K562 (cell line): ENCODE results near the gene ACSS2. TPM values are rescaled to one million over a fixed set of nuclear protein-coding genes. Genes with fewer than 3 reads are reported as not detected.

Experiments
- BDP1 ChIP-seq: IDR thresholded peaks from 3 replicates; pipeline ENCODE4 v1.6.1; 2011; ENCODE audit not compliant: insufficient read length, insufficient read depth
- CEBPB ChIP-seq: fragments of 450-650 bp; IDR thresholded peaks from 2 replicates; pipeline ENCODE4 v1.6.1; 2016; ENCODE audit warnings: missing genetic modification characterization, missing compliant biosample characterization
- CHD1 ChIP-seq: fragments of 200-600 bp; sonication (generic); IDR thresholded peaks from one replicate; pipeline ENCODE4 v1.6.1; 2012; ENCODE audit warnings: mild to moderate bottlenecking, moderate library complexity, low read length, inconsistent platforms
- EP300 ChIP-seq: IDR thresholded peaks from 2 replicates; pipeline ENCODE4 v1.6.1; 2012; ENCODE audit warnings: low read length, improper control_type of control experiment
- HMG20B ChIP-seq: fragments of 250-450 bp; sonication (Bioruptor Pico); IDR thresholded peaks from 2 replicates; pipeline ENCODE4 v1.5.0; 2021; ENCODE audit warnings: mild to moderate bottlenecking
- HNRNPL ChIP-seq: fragments of 200-400 bp; formaldehyde crosslinking; IDR thresholded peaks from 2 replicates; pipeline ENCODE4 v1.6.1; 2017; ENCODE audit warnings: low read depth, mild to moderate bottlenecking, low read length
- KLF6 ChIP-seq: fragments of 250-450 bp; sonication (Bioruptor Pico); IDR thresholded peaks from 2 replicates; pipeline ENCODE4 v1.4.0; 2020; ENCODE audit warnings: mild to moderate bottlenecking, moderate library complexity, borderline replicate concordance
- LARP7 ChIP-seq: fragments of 450-650 bp; IDR thresholded peaks from 2 replicates; pipeline ENCODE4 v1.6.1; 2016
- MEF2D ChIP-seq: conservative IDR thresholded peaks from 2 replicates; pipeline ENCODE4 v1.6.1; 2016; ENCODE audit warnings: low read depth, missing genetic modification characterization, missing compliant biosample characterization
- NCOA4 ChIP-seq: fragments of 450-650 bp; IDR thresholded peaks from 2 replicates; pipeline ENCODE4 v1.6.1; 2018; ENCODE audit warnings: mild to moderate bottlenecking; ENCODE audit not compliant: partially characterized antibody
- PPARD ChIP-seq: fragments of 250-450 bp; sonication (Bioruptor Pico); IDR thresholded peaks from 2 replicates; pipeline ENCODE4 v1.8.0; 2022; ENCODE audit warnings: inconsistent platforms, mild to moderate bottlenecking, moderate library complexity
- RFX7 ChIP-seq: fragments of 250-450 bp; sonication (Bioruptor Pico); IDR thresholded peaks from 2 replicates; pipeline ENCODE4 v1.5.1; 2021; ENCODE audit warnings: mild to moderate bottlenecking
- SIN3A ChIP-seq, 2 experiments: fragments of 150-350 bp in 1 of 2; IDR thresholded peaks; 2 replicates each; pipeline ENCODE4 v1.6.1; 2011 to 2016; ENCODE audit warnings: borderline replicate concordance in 2 of 2, low read depth in 2 of 2, low read length in 2 of 2, mild to moderate bottlenecking in 2 of 2, moderate library complexity in 2 of 2; ENCODE audit not compliant: control insufficient read depth in 1 of 2
- SLC30A9 ChIP-seq: fragments of 250-450 bp; sonication (Bioruptor Pico); IDR thresholded peaks from 2 replicates; pipeline ENCODE4 v1.8.0; 2022; ENCODE audit warnings: mild to moderate bottlenecking, moderate library complexity
- SMAD1 ChIP-seq: fragments of 150-350 bp; IDR thresholded peaks from 2 replicates; pipeline ENCODE4 v1.6.1; 2014; ENCODE audit warnings: low read length, low read depth; ENCODE audit not compliant: partially characterized antibody
- SMAD4 ChIP-seq: fragments of 250-450 bp; sonication (Bioruptor Pico); conservative IDR thresholded peaks from 2 replicates; pipeline ENCODE4 v1.8.0; 2021; ENCODE audit warnings: inconsistent platforms, mild to moderate bottlenecking, moderate library complexity
- STAT5A ChIP-seq: IDR thresholded peaks from 2 replicates; pipeline ENCODE4 v1.6.1; 2012; ENCODE audit warnings: low read length, inconsistent platforms, borderline replicate concordance
- THRAP3 ChIP-seq: fragments of 450-650 bp; IDR thresholded peaks from 2 replicates; pipeline ENCODE4 v1.6.1; 2016; ENCODE audit warnings: mild to moderate bottlenecking, inconsistent platforms, borderline replicate concordance
- ZBTB1 ChIP-seq: sonication (generic); formaldehyde crosslinking; IDR thresholded peaks from 2 replicates; pipeline ENCODE4 v1.8.1; 2023; ENCODE audit warnings: missing genetic modification reagents, low read depth, mild to moderate bottlenecking, borderline replicate concordance
- ZFX ChIP-seq: sonication (generic); formaldehyde crosslinking; IDR thresholded peaks from 2 replicates; pipeline ENCODE4 v1.8.0; 2022; ENCODE audit warnings: mild to moderate bottlenecking, missing genetic modification reagents, moderate library complexity
- ZNF436 ChIP-seq: fragments of 250-450, 450-650 bp; sonication (Bioruptor Pico); formaldehyde crosslinking; IDR thresholded peaks from 2 replicates; pipeline ENCODE4 v1.7.0; 2020; ENCODE audit warnings: mild to moderate bottlenecking
- polyA plus RNA-seq, 8 experiments: library from polyadenylated mRNA; depleted of rRNA in 4 of 8; stranded (reverse) in 5 of 8; unstranded in 3 of 8; fragments of >200 nt; fragmentation: Nextera tagmentation in 2 of 8; fragmentation: Illumina TruSeq in 1 of 8; extraction: Ambion mirVana in 2 of 8; extraction: Trizol in 1 of 8; gene quantifications; 2 replicates each; pipeline versions ENCODE4 v1.2.1 to v1.2.3, GENCODE V29; 2011 to 2014; ENCODE audit warnings: inconsistent platforms in 1 of 8, missing spikeins in 1 of 8
- total RNA-seq, 7 experiments: library from RNA; depleted of rRNA in 6 of 7; stranded (reverse); fragments of >200 nt in 6 of 7; fragmentation: Illumina TruSeq in 2 of 7; extraction: Trizol in 2 of 7; gene quantifications; 2 replicates each; pipeline versions ENCODE4 v1.2.1 to v1.2.3, GENCODE V29; 2011 to 2021; ENCODE audit warnings: low replicate concordance in 1 of 7
- TF ChIP-seq, protein P1 (sequence below): sonication (generic); formaldehyde crosslinking; IDR thresholded peaks from 2 replicates; pipeline ENCODE4 v1.8.1; 2023; ENCODE audit warnings: mild to moderate bottlenecking, missing genetic modification reagents
- TF ChIP-seq, protein P2 (sequence below): fragments of 200-800 bp; sonication (Bioruptor generic); IDR thresholded peaks from 2 replicates; pipeline ENCODE4 v1.6.1; 2017; ENCODE audit warnings: missing genetic modification characterization, missing compliant biosample characterization
- TF ChIP-seq, protein P3 (sequence below): sonication (generic); formaldehyde crosslinking; IDR thresholded peaks from 2 replicates; pipeline ENCODE4 v1.4.0; 2020; ENCODE audit warnings: mild to moderate bottlenecking, missing genetic modification reagents

ACSS2 gene
- total and polyA plus RNA-seq, 9 of the 15 experiments (the other 6 are each of a cell fraction or from before 2014, with no cell fraction given): 21.9 to 246 (median 66.2) TPM

DNA sequence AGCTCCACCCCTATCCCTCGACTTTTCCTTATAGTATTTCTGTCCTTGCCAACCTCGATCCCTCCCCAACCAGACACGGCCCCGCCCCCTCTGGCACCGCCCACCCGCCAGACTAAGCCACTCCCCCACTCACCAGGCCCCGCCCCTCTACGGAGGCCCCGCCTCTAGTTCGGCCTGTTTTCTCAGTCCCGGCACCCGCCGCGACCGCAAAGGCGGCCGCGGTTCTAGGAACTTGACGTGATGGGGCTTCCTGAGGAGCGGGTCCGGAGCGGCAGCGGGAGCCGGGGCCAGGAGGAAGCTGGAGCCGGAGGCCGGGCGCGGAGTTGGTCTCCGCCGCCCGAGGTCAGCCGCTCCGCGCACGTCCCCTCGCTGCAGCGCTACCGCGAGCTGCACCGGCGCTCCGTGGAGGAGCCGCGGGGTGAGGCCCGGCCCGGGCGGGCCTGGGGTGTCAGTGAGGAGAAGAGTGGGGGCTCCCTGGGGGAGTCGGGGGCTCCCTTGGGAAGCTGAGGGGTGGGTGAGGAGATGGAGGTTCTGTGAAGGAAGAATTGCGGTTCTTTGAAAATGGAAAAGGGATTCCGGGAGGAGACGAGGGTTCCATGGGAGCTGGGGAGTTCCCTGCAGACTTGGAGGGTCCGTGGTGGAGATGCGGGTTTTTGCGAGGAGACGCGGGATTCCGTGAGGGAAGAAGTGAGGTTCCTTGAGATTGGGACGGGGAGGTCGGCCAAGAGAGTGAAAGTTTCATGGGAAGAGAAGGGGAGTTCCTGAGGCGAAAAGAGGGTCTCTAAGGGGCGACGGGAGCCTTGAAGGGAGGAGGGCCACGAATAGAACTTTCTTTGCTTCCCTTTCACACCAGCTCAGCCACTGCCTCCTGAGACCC, at the start of gene ACSS2 (continued):
- TF ChIP-seq, protein P1, sequence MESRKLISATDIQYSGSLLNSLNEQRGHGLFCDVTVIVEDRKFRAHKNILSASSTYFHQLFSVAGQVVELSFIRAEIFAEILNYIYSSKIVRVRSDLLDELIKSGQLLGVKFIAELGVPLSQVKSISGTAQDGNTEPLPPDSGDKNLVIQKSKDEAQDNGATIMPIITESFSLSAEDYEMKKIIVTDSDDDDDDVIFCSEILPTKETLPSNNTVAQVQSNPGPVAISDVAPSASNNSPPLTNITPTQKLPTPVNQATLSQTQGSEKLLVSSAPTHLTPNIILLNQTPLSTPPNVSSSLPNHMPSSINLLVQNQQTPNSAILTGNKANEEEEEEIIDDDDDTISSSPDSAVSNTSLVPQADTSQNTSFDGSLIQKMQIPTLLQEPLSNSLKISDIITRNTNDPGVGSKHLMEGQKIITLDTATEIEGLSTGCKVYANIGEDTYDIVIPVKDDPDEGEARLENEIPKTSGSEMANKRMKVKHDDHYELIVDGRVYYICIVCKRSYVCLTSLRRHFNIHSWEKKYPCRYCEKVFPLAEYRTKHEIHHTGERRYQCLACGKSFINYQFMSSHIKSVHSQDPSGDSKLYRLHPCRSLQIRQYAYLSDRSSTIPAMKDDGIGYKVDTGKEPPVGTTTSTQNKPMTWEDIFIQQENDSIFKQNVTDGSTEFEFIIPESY (CRISPR knock-in tag): peak; percentile 39; the same call in 1 of the 2 replicates
- TF ChIP-seq, protein P2, sequence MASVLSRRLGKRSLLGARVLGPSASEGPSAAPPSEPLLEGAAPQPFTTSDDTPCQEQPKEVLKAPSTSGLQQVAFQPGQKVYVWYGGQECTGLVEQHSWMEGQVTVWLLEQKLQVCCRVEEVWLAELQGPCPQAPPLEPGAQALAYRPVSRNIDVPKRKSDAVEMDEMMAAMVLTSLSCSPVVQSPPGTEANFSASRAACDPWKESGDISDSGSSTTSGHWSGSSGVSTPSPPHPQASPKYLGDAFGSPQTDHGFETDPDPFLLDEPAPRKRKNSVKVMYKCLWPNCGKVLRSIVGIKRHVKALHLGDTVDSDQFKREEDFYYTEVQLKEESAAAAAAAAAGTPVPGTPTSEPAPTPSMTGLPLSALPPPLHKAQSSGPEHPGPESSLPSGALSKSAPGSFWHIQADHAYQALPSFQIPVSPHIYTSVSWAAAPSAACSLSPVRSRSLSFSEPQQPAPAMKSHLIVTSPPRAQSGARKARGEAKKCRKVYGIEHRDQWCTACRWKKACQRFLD (CRISPR knock-in tag): no peak
- peak; percentile 9 for TF ChIP-seq CHD1
- TF ChIP-seq THRAP3: no peak
- TF ChIP-seq, protein P3, sequence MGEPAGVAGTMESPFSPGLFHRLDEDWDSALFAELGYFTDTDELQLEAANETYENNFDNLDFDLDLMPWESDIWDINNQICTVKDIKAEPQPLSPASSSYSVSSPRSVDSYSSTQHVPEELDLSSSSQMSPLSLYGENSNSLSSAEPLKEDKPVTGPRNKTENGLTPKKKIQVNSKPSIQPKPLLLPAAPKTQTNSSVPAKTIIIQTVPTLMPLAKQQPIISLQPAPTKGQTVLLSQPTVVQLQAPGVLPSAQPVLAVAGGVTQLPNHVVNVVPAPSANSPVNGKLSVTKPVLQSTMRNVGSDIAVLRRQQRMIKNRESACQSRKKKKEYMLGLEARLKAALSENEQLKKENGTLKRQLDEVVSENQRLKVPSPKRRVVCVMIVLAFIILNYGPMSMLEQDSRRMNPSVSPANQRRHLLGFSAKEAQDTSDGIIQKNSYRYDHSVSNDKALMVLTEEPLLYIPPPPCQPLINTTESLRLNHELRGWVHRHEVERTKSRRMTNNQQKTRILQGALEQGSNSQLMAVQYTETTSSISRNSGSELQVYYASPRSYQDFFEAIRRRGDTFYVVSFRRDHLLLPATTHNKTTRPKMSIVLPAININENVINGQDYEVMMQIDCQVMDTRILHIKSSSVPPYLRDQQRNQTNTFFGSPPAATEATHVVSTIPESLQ: peak; percentile 5; the same call in 1 of the 2 replicates
- TF ChIP-seq ZFX: peak; percentile 95
- no peak for TF ChIP-seq EP300
- TF ChIP-seq SMAD4 (CRISPR knock-in tag): peak; percentile 60
- no peak for TF ChIP-seq MEF2D
- TF ChIP-seq HMG20B: no peak
- TF ChIP-seq KLF6 (CRISPR knock-in tag): no peak
- TF ChIP-seq NCOA4: no peak
- TF ChIP-seq ZNF436 (CRISPR knock-in tag): no peak
- no peak for TF ChIP-seq STAT5A
- TF ChIP-seq BDP1: no peak
- peak in 1 of 2 experiments; percentile 22; a peak in 1 of 4 replicates for TF ChIP-seq SIN3A (IDR thresholded peaks at IDR 0.05; ENCODE audit: borderline replicate concordance in 2 of 2, control insufficient read depth in 1 of 2, low read depth in 2 of 2, low read length in 2 of 2)
- TF ChIP-seq LARP7: no peak
- no peak for TF ChIP-seq PPARD
- TF ChIP-seq SLC30A9 (CRISPR knock-in tag): no peak
- TF ChIP-seq ZBTB1 (CRISPR knock-in tag): peak; percentile 96
- TF ChIP-seq SMAD1: no peak
- TF ChIP-seq RFX7 (CRISPR knock-in tag): no peak
- TF ChIP-seq CEBPB (tag): no peak
- no peak for TF ChIP-seq HNRNPL
